CD4-positive, alpha-beta T cell treated with Interleukin-17A for 1 hour (primary cell): ENCODE data around the gene STRC.
"Not testable (repeated sequence)": the region's sequence is repeated elsewhere in the genome, so short reads cannot be mapped to it uniquely, and the experiment has no call there.

Source experiments
- DNase-seq: peaks from one replicate; pipeline ENCODE4 v3.0.0-alpha.2; 2020

Gene STRC

GRCh38 chr15:43618700-43619099 lies at the start of gene STRC:
TSS of gene STRC (minus strand) at chr15:43618800. CDS start at chr15:43618722, 78 bp downstream.
- not testable (repeated sequence) for DNase-seq

GRCh38 chr15:43666177-43666576 lies 47.6 kb upstream of the STRC start:
- DNase-seq: not testable (repeated sequence)

GRCh38 chr15:43663333-43663732 lies 44.7 kb upstream of the STRC start:
- DNase-seq: not testable (repeated sequence)

GRCh38 chr15:43662293-43662692 lies 43.7 kb upstream of the STRC start:
- DNase-seq: not testable (repeated sequence)

- DNase-seq: not testable (repeated sequence)
Measured at GRCh38 chr15:43659727-43660126, 41.1 kb upstream of the STRC start.

GRCh38 chr15:43649430-43649926 lies 30.9 kb upstream of the STRC start:
- not testable (repeated sequence) for DNase-seq

- no peak for DNase-seq
Measured at GRCh38 chr15:43648649-43649429, 30.2 kb upstream of the STRC start, which contains the start of gene CATSPER2. TSS of gene CATSPER2 (minus strand) at chr15:43648844. CDS start at chr15:43648061, 783 bp downstream.

- not testable (repeated sequence) for DNase-seq
Measured at GRCh38 chr15:43638464-43639204, 20.0 kb upstream of the STRC start.

- DNase-seq: not testable (repeated sequence)
Measured at GRCh38 chr15:43626937-43627336, 8.3 kb upstream of the STRC start.

- DNase-seq: no peak
Measured at GRCh38 chr15:43625106-43625505, 6.5 kb upstream of the STRC start.

- DNase-seq: not testable (repeated sequence)
Measured at GRCh38 chr15:43622068-43622799, 3.6 kb upstream of the STRC start.

- not testable (repeated sequence) for DNase-seq
Measured at GRCh38 chr15:43617750-43618149, 850 bp downstream of the STRC start.

GRCh38 chr15:43602233-43602632 lies 16.4 kb downstream of the STRC start:
- not testable (repeated sequence) for DNase-seq

GRCh38 chr15:43600200-43600599 lies 18.4 kb downstream of the STRC start:
- DNase-seq: not testable (repeated sequence)

GRCh38 chr15:43599131-43599530 lies 19.5 kb downstream of the STRC start:
- DNase-seq: not testable (repeated sequence)

- not testable (repeated sequence) for DNase-seq
Measured at GRCh38 chr15:43593328-43594190, 25.0 kb downstream of the STRC start, which contains the start of gene CKMT1B. TSS of gene CKMT1B (plus strand) at chr15:43594027. CDS start at chr15:43594219, 192 bp downstream.

- DNase-seq: not testable (repeated sequence)
Measured at GRCh38 chr15:43592841-43593240, 25.8 kb downstream of the STRC start.

- DNase-seq: not testable (repeated sequence)
Measured at GRCh38 chr15:43589778-43590466, 28.7 kb downstream of the STRC start, which contains the start of gene PPIP5K1. TSS of gene PPIP5K1 (minus strand) at chr15:43590208. CDS start at chr15:43584504, 5,704 bp downstream.

- not testable (repeated sequence) for DNase-seq
Measured at GRCh38 chr15:43574607-43575006, 44.0 kb downstream of the STRC start.

- not testable (repeated sequence) for DNase-seq
Measured at GRCh38 chr15:43566615-43567014, 52.0 kb downstream of the STRC start.

GRCh38 chr15:43563793-43564192 lies 54.8 kb downstream of the STRC start:
- not testable (repeated sequence) for DNase-seq
